DND-41 (cell line): ENCODE measurements around the gene IFIT1.

Experiments used
- ATAC-seq: fragments of 200-7000 bp; cut with Tn5 transposase; 3 replicates; pipeline ENCODE4 v1.9.1; 2021; ENCODE audit warnings: low read depth; ENCODE audit not compliant: insufficient read depth
- DNase-seq: peaks from one replicate; pipeline ENCODE4 v3.0.0-alpha.2; 2020
- H2AFZ ChIP-seq: 2 replicates; pipeline ENCODE4 v1.6.0; 2012; ENCODE audit warnings: low read depth, low read length
- H3K27ac ChIP-seq: 2 replicates; pipeline ENCODE4 v1.5.1; 2012; ENCODE audit warnings: low read length, inconsistent platforms
- H3K27me3 ChIP-seq: fragments of 200-600 bp; sonication (generic); 2 replicates; pipeline ENCODE4 v1.6.0; 2012; ENCODE audit warnings: low read length, mild to moderate bottlenecking, inconsistent platforms; ENCODE audit not compliant: insufficient read depth, poor library complexity
- H3K36me3 ChIP-seq: 2 replicates; pipeline ENCODE4 v1.5.1; 2012; ENCODE audit warnings: low read length, inconsistent platforms; ENCODE audit not compliant: insufficient read depth
- H3K4me1 ChIP-seq: 2 replicates; pipeline ENCODE4 v1.5.1; 2012; ENCODE audit warnings: mild to moderate bottlenecking, low read length; ENCODE audit not compliant: insufficient read depth
- H3K4me2 ChIP-seq: 2 replicates; pipeline ENCODE4 v1.6.0; 2012; ENCODE audit warnings: mild to moderate bottlenecking, moderate library complexity, low read length, inconsistent platforms; ENCODE audit not compliant: insufficient read depth
- H3K4me3 ChIP-seq, 2 experiments: fragments of 200-600 bp in 1 of 2; shearing (Covaris generic) in 1 of 2; 2 replicates each; pipeline ENCODE4 v1.5.1; 2012 to 2016; ENCODE audit warnings: inconsistent platforms in 2 of 2, low read length in 2 of 2, mild to moderate bottlenecking in 2 of 2, low read depth in 1 of 2, moderate library complexity in 1 of 2
- H3K79me2 ChIP-seq: 2 replicates; pipeline ENCODE4 v1.6.0; 2012; ENCODE audit warnings: low read length, inconsistent platforms; ENCODE audit not compliant: insufficient read depth
- H3K9ac ChIP-seq: 2 replicates; pipeline ENCODE4 v1.6.0; 2012; ENCODE audit warnings: low read depth, mild to moderate bottlenecking, inconsistent platforms, low read length, moderate library complexity
- H3K9me3 ChIP-seq: 2 replicates; pipeline ENCODE4 v1.5.1; 2012; ENCODE audit warnings: low read length, moderate library complexity, mild to moderate bottlenecking, inconsistent platforms; ENCODE audit not compliant: insufficient read depth, severe bottlenecking
- H4K20me1 ChIP-seq: 2 replicates; pipeline ENCODE4 v1.6.0; 2012; ENCODE audit warnings: low read length; ENCODE audit not compliant: insufficient read depth
- CTCF ChIP-seq: IDR thresholded peaks from 2 replicates; pipeline ENCODE4 v1.5.1; 2012; ENCODE audit warnings: borderline replicate concordance, low read length, moderate library complexity, mild to moderate bottlenecking; ENCODE audit not compliant: poor library complexity, severe bottlenecking; ENCODE audit errors: extremely low read depth
- EZH2 ChIP-seq: IDR thresholded peaks from 3 replicates; pipeline ENCODE4 v1.6.1; 2012; ENCODE audit warnings: borderline replicate concordance, low read depth, mild to moderate bottlenecking, moderate library complexity, low read length, inconsistent platforms; ENCODE audit not compliant: severe bottlenecking

Gene IFIT1

DNA sequence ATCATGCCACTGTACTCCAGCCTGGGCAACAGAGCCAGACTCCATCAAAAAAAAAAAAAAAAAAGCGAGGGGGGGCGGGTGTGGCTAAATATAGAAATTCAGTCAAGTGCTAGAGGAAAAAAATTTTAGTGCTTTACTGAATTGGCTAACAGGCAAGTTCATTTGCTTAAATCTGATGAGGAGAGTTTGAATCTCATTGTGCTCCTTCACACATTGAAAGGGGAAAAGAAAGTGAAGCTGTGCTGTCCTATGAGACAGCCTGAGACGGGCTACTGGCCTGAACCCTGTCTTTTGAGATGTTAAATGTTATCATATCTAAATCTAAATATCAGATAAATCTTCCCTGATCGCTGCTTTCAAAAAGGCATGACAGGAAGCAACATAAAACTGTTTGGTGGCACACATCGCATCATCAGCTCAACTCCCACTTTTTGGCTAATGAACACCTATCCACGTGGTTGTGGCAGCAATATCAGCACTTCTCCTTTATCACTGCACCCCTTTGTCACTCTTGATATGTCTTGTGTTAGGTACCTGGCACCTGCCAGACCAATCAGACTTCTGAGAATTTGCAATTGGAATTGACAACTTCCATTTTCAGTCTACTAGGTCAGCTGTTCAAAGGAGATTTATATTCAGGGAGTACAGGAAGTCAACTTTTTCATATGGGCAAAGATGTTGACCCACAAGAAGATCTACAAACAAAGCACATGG, 28.5 kb upstream of the IFIT1 start:
- TF ChIP-seq CTCF = no peak
- Histone ChIP-seq H3K4me1 (no peaks in the 10 kb centered on the region), H3K79me2 (no peaks in the 10 kb centered on the region), H2AFZ (no peak overlapping the region), H3K9me3 (no peaks in the 10 kb centered on the region), H3K4me2 (no peak overlapping the region), H4K20me1 (no peaks in the 10 kb centered on the region), H3K9ac (no peak overlapping the region), H3K36me3 (no peaks in the 10 kb centered on the region), H3K4me3 (no peak overlapping the region), H3K27ac (no peak overlapping the region), H3K27me3 (no peaks in the 10 kb centered on the region)
- DNase-seq (no peak), ATAC-seq (no peak)

GRCh38 chr10:89364531-89364930, 27.9 kb upstream of the IFIT1 start:
- TF ChIP-seq EZH2 (no peak), CTCF (no peak)
- H3K4me3 ChIP-seq = no peak overlapping the region
- no peak overlapping the region for H3K9ac ChIP-seq
- ATAC-seq (no peak), DNase-seq (no peak)
- no peak overlapping the region for H3K27ac ChIP-seq
- no peaks in the 10 kb centered on the region for H3K27me3 ChIP-seq
- no peaks in the 10 kb centered on the region for H4K20me1 ChIP-seq
- no peak overlapping the region for H3K4me2 ChIP-seq
- H3K79me2 ChIP-seq = no peaks in the 10 kb centered on the region
- no peak overlapping the region for H2AFZ ChIP-seq
- H3K9me3 ChIP-seq = no peaks in the 10 kb centered on the region
- no peaks in the 10 kb centered on the region for H3K36me3 ChIP-seq
- H3K4me1 ChIP-seq = no peaks in the 10 kb centered on the region

GRCh38 chr10:89367529-89367928, 24.9 kb upstream of the IFIT1 start:
- no peaks in the 10 kb centered on the region for H3K27me3 ChIP-seq
- no peaks in the 10 kb centered on the region for H3K79me2 ChIP-seq
- no peak overlapping the region for H2AFZ ChIP-seq
- no peaks in the 10 kb centered on the region for H3K36me3 ChIP-seq
- no peak overlapping the region for H3K27ac ChIP-seq
- H3K4me1 ChIP-seq = no peaks in the 10 kb centered on the region
- H3K9me3 ChIP-seq = no peaks in the 10 kb centered on the region
- H3K4me3 ChIP-seq = no peak overlapping the region
- H3K4me2 ChIP-seq = no peak overlapping the region
- H3K9ac ChIP-seq = no peak overlapping the region
- DNase-seq (no peak), ATAC-seq (no peak)
- TF ChIP-seq CTCF (no peak), EZH2 (no peak)
- no peaks in the 10 kb centered on the region for H4K20me1 ChIP-seq

GRCh38 chr10:89368129-89368528, 24.3 kb upstream of the IFIT1 start:
- H3K79me2 ChIP-seq = no peaks in the 10 kb centered on the region
- H2AFZ ChIP-seq = no peak overlapping the region
- DNase-seq (no peak), ATAC-seq (no peak)
- no peak overlapping the region for H3K4me2 ChIP-seq
- no peak overlapping the region for H3K4me3 ChIP-seq
- no peaks in the 10 kb centered on the region for H3K9me3 ChIP-seq
- no peaks in the 10 kb centered on the region for H3K36me3 ChIP-seq
- no peaks in the 10 kb centered on the region for H3K4me1 ChIP-seq
- no peak for TF ChIP-seq CTCF
- no peak for TF ChIP-seq EZH2
- no peaks in the 10 kb centered on the region for H4K20me1 ChIP-seq
- H3K27ac ChIP-seq = no peak overlapping the region
- H3K9ac ChIP-seq = no peak overlapping the region
- no peaks in the 10 kb centered on the region for H3K27me3 ChIP-seq
